Kidney (tissue), 14 donors: Measurements from ENCODE around the gene APOE. TPM values are rescaled to one million over a fixed set of nuclear protein-coding genes. Genes with fewer than 3 reads are reported as not detected.

ENCODE experiments used
- DNase-seq, 5 donors: peaks; one replicate each; pipeline ENCODE4 v3.0.0-alpha.2; 2013 to 2020
- FAIRE-seq: peaks from 2 replicates; lab custom pipeline; 2012; peaks lifted over from hg19 to GRCh38; lab: Jason Lieb, UNC
- H3K27ac ChIP-seq, 2 donors: one replicate each; pipeline ENCODE4 v1.7.0; 2013; ENCODE audit warnings: low read depth in 2 of 2, low read length in 2 of 2, inconsistent platforms in 1 of 2
- H3K27me3 ChIP-seq: one replicate; pipeline ENCODE4 v1.7.1; 2013; ENCODE audit warnings: low read length, inconsistent platforms; ENCODE audit not compliant: control insufficient read depth, insufficient read depth
- H3K36me3 ChIP-seq, 3 donors: one replicate each; pipeline versions ENCODE4 v1.7.0 to v1.7.1; 2013; ENCODE audit warnings: low read length in 3 of 3, control low read depth in 1 of 3, inconsistent platforms in 1 of 3; ENCODE audit not compliant: insufficient read depth in 3 of 3, control insufficient read depth in 2 of 3
- H3K4me1 ChIP-seq, 3 donors: one replicate each; pipeline versions ENCODE4 v1.7.0 to v1.7.1; 2013; ENCODE audit warnings: low read length in 3 of 3, inconsistent platforms in 1 of 3, low read depth in 1 of 3; ENCODE audit not compliant: control insufficient read depth in 2 of 3, insufficient read depth in 2 of 3
- H3K4me3 ChIP-seq, 3 donors: one replicate each; pipeline versions ENCODE4 v1.7.0 to v1.8.1; 2013; ENCODE audit warnings: low read length in 3 of 3, control low read depth in 1 of 3, inconsistent platforms in 1 of 3
- H3K9ac ChIP-seq, 3 donors: one replicate each; pipeline versions ENCODE4 v1.7.0 to v1.7.1; 2013; ENCODE audit warnings: low read length in 3 of 3, control low read depth in 1 of 3, inconsistent platforms in 1 of 3
- H3K9me3 ChIP-seq, 3 donors: one replicate each; pipeline versions ENCODE4 v1.7.0 to v1.7.1; 2013; ENCODE audit warnings: low read length in 3 of 3, control low read depth in 1 of 3, inconsistent platforms in 1 of 3; ENCODE audit not compliant: control insufficient read depth in 2 of 3, insufficient read depth in 1 of 3
- intact Hi-C: fragments of 100-400 bp; cut with DNase I; formaldehyde crosslinking; loops from one replicate; pipeline ENCODE4 v1.11.1; 2022
- polyA plus RNA-seq: library from polyadenylated mRNA; stranded (reverse); fragments of 350-450 nt; fragmentation: Illumina TruSeq; extraction: RNeasy Lipid Tissue Mini Kit (QIAGEN cat#74804); gene quantifications from one replicate; pipeline ENCODE4 v1.2.3, GENCODE V29; 2014; ENCODE audit warnings: low read depth, low replicate concordance; ENCODE audit not compliant: insufficient read depth
- total RNA-seq: library from RNA; stranded (reverse); fragmentation: NEBNext Ultra II Directional; extraction: Animal tissue kit (Norgen Biotek cat#: 25700); gene quantifications from one replicate; pipeline ENCODE4 v1.2.1, GENCODE V29; 2021
- TF ChIP-seq, protein P1 (sequence below): IDR thresholded peaks from 3 replicates; pipeline ENCODE4 v1.5.1; 2012; ENCODE audit warnings: mild to moderate bottlenecking, moderate library complexity, borderline replicate concordance; ENCODE audit not compliant: insufficient read depth; ENCODE audit errors: extremely low read depth
- donor health status: control.
- donor health status: control.
- donor health status: control.
- donor health status: control.
- donor health status: control.
- donor health status: DM: yes; HTN: yes; CAD: no.
- donor health status: Normal renal cell carcinoma (clear cell type).

Gene APOE
- total and polyA plus RNA-seq, 2 donors from 2014 or later, result 122 to 2,837 TPM

DNA sequence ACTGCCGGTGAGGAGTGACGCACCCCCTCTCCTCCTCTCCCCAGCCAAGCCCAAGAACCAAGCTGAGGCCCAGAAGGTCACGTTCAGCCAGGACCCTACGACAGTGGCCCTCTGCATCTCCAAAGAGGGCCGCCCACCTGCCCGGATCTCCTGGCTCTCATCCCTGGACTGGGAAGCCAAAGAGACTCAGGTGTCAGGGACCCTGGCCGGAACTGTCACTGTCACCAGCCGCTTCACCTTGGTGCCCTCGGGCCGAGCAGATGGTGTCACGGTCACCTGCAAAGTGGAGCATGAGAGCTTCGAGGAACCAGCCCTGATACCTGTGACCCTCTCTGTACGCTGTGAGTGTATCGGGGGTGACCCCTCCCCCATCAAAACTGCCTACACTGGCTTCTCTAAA, 33.8 kb upstream of the APOE start:
- no peak overlapping the region for H3K27ac ChIP-seq

DNA sequence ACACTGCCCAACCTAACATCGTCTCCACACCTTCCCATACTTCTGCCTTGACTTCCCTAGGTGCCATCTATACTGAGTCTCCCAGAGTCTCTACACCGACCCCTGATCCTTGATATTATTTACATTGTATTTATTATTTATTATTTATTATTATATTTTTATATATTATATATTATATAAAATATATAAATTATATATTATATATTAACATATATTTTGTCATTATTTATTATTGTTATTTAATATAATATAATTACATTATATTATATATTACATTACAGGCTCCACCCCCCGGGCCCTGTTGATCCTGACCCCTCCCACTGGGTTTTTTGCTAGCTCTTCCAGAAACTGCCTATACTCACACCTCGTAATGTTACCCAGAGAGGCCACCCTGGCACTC, 32.9 kb upstream of the APOE start:
- intact Hi-C loops, result no loop called here
- Histone ChIP-seq H3K4me1 (no peaks in the 10 kb centered on the region), H3K36me3 (peaks cover 13 to 48% (median 40%) of the 10 kb centered on the region in 3 donors), H3K9ac (no peak overlapping the region), H3K4me3 (no peak overlapping the region), H3K27ac (no peak overlapping the region), H3K9me3 (no peaks in the 10 kb centered on the region), H3K27me3 (no peaks in the 10 kb centered on the region)
- TF ChIP-seq, protein P1, sequence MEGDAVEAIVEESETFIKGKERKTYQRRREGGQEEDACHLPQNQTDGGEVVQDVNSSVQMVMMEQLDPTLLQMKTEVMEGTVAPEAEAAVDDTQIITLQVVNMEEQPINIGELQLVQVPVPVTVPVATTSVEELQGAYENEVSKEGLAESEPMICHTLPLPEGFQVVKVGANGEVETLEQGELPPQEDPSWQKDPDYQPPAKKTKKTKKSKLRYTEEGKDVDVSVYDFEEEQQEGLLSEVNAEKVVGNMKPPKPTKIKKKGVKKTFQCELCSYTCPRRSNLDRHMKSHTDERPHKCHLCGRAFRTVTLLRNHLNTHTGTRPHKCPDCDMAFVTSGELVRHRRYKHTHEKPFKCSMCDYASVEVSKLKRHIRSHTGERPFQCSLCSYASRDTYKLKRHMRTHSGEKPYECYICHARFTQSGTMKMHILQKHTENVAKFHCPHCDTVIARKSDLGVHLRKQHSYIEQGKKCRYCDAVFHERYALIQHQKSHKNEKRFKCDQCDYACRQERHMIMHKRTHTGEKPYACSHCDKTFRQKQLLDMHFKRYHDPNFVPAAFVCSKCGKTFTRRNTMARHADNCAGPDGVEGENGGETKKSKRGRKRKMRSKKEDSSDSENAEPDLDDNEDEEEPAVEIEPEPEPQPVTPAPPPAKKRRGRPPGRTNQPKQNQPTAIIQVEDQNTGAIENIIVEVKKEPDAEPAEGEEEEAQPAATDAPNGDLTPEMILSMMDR, result no peak
- no peak for FAIRE-seq
- DNase-seq, result no peak

More for the DNA sequence above, 33.8 kb upstream of the APOE start:
- H3K4me3 ChIP-seq, result no peak overlapping the region
- intact Hi-C loops, result no loop called here
- FAIRE-seq (no peak), DNase-seq (no peak)
- H3K27me3 ChIP-seq, result no peaks in the 10 kb centered on the region
- H3K4me1 ChIP-seq, result no peaks in the 10 kb centered on the region
- TF ChIP-seq, protein P1, result no peak
- no peaks in the 10 kb centered on the region for H3K9me3 ChIP-seq
- peaks cover 13 to 45% (median 43%) of the 10 kb centered on the region in 3 donors for H3K36me3 ChIP-seq
- no peak overlapping the region for H3K9ac ChIP-seq

DNA sequence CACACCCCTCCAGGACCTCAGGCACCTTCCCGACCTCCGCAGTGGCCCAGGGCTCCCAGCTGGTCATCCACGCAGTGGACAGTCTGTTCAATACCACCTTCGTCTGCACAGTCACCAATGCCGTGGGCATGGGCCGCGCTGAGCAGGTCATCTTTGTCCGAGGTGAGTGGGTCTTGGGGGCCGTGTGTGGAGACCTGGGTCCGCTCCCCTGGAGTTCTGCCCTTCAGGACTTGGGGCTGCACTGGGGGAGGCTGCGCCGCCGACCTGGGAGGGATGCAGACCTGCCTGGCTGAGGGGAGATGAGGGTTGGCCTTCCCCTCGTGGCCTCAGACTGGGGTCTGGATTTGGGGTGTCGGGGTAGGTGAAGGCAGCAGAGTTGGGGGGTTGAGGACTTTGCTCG, 31.3 kb upstream of the APOE start:
- Histone ChIP-seq H3K27me3 (no peaks in the 10 kb centered on the region), H3K9me3 (no peaks in the 10 kb centered on the region), H3K36me3 (peaks cover 11 to 48% (median 40%) of the 10 kb centered on the region in 3 donors), H3K4me3 (no peak overlapping the region), H3K4me1 (no peaks in the 10 kb centered on the region), H3K9ac (no peak overlapping the region), H3K27ac (no peak overlapping the region)
- DNase-seq (no peak), FAIRE-seq (no peak)
- TF ChIP-seq, protein P1, result no peak
- intact Hi-C loops, result no loop called here
